NCI-H2196 treated with DMSO at 0.1 percent for 48 hours (cell line): ENCODE measurements around the gene MOB2.

Experiments
- DNase-seq: peaks from one replicate; lab custom pipeline; 2025; ENCODE audit not compliant: unreplicated experiment; lab: John Stamatoyannopoulos, UW

Gene MOB2

DNA sequence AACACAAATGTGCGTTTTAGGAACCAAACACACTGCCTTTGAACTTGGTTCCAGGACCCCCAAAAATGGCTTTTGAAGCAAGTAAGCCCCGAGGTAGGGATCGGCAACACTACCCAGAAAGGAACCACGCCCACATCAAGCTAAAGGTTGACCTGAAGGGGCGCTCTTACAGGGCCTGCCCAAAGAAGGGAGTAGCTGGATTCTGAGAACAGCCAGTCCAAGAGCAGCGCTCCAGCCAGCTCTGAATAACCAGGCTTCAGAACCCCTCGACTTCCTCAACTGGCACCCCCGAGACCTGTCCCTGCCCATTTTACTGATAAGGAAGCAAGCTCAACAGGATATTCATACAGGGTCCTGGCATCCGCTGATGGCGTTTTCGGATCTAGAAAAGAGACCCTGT is 18.9 kb upstream of the MOB2 start:
- no peak for DNase-seq

DNA sequence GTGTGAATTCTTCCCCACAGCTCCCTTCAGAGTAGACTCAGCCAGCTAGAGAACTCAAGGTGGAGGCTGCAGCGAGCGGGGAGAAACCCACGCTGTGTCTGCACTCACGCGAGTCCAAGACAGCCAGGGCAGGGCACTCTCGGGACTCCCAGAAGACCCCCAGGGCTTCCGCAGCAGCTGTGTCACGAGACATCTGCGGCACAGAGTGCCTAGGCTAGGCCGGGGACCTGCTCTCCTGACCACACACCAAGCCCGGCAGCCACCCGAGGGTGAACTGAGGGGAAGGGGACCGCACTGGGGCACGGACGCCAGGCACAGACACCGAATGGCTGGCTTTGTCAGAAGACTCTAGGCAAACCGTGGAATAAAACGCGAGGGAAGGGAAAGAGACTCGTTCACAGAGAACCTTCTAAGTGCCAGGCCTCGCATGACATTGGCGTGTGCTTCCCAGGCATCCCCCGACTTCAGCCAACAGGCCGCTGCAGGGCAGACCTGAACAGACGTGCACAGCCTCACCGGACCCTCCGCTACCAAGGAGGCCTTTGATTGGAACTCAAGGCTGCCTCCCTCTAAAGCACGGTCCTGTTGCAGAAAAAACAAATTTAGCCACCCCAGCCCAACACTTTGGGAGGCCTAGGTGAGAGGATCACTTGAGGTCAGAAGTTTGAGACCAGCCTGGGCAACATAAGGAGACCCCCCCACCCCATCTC is 18.2 kb upstream of the MOB2 start:
- no peak for DNase-seq

DNA sequence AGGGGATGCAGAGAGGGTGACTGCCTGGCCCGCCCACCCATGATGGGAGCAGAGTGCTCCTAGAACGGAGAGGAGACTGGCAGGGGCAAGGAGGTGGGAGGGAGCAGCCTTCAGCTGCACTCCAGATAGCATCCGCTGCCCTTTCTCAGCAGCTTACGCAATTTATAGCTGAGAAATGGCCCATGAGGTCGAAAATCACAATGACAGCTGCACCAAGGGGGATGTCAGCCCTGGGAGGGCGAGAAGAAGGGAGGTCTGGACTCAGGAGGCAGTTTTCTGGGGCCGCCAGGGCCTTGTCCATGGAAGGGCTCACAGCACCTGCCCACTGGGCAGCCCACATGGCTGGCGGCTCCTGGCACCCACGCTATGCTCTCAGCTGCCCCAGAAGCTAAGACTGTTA is 17.6 kb upstream of the MOB2 start:
- DNase-seq = no peak

DNA sequence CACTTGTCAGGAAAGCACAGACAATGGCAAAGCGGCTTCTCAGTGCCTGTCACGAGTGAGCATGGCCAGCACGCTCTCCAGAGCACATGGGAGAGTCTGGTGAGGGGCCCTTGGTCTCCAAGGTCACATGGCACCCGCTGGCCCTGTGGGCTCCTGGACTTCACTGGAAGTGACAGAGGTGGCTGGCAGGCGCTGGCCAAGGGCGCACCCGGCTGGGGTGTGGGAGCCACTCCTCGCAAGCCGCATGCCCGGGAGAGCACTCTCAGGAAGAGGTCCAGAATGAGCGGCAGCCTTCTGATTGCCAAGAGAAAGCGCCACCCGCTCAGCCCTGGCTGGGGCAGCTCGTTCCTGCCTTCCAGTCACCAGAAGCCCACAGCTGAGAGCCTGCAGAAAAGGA is 17.1 kb upstream of the MOB2 start:
- DNase-seq = no peak

DNA sequence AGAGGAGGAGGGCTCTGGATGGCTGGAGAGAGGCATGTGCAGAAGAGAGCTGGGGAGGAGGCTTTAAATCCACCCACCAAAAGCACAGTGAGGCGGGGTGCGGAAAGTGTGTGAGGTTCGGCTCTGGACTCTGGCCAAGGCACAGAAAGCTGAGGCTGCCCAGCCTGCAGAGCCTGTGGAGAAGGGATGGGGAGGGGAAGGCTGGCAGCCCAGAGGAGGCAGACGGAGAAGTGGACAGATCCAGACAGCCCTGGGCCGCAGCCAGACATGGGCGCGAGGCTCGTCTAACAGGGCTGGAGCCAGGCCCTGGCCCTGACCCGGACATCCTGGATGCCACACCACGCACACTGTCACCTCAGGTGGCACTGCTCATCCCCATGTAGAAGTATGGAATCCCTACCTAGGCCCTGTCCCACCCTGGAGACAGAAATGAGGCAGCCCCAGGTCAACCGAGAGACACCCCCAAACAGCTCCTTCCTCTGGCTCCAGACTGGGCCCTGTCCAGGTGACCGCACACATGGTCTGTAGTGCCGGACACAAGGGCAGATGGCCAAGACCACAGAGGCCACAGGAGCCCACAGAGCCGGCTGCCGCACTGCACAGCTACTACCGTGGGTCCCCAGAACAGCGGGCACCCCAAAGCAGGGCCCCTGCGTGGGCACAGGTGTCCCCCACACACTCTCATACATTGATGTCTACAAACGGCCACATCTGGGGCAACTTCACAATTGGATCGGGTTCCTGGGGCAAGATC is 16.6 kb upstream of the MOB2 start:
- DNase-seq = peak; percentile 11

DNA sequence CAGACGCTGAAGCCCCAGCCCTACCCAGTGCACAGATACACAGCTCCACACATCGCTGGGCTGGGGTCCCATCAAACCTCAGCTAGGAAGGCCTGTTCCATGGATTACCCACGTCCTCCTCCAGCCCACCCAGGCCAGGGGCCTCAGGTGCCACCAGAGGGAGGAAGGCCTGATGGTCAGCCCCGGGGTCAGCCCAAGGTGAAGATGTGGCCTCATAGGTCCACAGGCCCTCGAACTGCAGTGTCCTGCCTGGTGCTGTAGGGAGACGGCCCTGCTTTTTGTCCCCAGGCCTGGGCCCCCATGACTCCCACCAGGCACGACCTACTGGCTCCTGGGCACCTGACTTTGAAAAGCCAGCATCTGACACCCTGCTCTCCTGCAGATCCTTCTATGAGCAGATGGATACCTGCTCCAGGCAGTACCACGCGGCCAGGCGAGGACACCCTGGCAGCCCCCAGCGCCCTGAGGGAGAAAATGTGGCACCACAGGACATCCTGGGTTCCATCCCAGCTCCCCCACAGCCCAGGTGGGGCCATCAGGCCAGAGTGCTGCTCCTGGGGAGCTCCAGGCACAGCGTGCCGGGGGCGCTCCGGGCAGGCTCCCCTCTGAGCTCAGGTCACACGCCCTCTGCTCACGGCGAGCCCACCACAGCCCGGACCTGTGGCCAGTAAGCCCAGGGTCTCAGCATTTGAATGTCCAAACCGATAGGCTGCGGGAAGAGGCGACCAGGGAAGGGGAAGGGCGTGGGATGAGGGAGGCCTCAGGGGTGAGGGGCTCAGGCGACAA is 15.8 kb upstream of the MOB2 start:
- DNase-seq = no peak

DNA sequence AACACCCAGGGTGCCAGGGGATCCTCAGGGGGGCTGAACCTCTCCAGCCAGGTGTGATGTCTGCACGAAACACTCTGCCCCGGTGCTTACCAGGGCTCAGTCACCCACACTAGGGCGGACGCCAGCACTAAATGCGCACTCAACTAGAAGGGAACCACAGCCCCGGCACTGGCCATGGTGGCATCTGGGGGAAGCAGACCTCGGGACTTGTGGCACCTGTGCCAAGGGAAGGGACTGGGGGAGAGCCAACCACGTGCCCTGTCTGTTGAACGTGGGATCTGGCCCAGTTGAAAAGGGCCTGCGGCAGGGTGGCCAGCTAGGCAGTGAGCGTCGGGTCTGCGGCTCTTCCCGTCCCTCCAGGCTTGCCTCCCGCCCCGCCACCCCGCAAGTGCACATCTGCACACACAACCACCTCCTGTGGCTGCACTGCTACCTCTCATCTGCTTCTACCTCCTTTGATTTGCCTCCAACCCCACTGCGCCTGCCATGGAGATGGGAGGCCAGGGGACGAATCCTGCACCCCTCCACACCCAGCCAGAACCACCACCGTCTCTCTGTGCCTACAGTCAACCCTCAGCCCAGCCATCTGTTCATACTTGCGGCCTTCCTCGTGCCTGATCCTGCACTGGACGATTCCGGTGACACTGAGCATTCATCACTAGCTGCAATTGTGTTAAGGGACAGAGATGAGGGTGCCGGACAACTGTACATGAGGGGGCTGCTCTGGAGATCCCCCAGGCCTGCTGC is 15.0 kb upstream of the MOB2 start:
- DNase-seq = no peak

DNA sequence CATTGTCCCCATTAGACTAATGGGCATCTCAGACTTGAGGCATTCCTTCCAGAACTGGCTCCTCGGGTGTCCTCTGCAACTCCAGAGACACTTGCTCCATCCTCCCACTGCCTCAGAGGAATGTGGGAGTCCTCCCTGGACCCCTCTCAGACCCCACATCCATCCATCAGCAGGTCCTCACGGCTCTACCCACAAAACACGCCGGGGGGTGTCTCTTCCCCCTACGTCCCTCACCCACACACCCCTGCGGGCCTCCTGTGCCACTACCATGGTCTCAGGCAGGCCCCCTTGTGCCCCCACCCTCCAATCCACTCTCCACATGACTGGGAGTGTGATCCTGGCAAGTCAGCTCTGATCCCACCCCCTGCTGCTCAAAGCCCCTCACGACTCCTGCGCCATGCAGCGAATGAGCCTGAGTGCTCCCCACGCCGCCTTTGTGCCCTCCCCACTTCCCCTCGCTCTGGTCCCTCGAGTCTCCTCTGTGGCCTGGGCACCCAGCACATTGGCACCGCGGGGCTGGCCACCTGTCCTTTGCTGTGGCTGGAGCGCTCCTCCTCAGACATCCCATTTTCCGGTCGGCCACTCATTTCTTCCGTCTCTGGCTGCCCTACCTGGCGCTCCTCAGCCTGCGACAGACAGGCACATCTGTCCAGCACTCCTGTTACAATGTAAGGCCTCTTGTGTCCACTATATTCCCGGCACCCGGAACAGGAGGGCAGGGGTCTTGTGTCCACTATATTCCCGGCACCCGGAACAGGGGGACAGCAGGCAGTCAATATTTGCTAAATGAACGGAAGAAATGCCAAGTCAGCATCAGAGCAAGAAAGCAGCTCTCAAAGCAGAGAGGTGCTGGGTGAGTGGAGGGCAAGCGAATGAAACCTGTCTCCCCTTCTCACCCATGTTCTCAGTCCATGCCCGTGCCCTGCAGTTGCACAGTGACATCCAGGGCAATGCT is 14.2 kb upstream of the MOB2 start:
- DNase-seq = no peak

DNA sequence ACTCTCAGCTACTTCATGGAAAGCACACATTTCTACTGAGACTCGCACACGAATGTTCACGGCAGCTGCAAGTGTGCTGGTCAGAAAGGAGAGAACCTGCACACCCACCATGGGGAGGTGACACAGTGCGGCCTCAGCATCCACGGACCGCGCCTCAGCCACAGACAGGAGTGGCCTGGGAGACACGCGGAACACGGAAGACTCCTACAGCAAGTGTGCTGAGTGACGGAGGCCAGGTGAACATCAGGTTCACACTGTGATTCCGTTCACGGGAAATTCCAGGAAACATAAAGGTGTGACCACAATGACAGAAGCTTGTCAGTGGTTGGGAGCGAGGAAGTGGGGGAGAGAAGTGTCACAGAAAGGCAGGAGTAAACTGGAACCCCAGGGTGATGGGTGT is 13.3 kb upstream of the MOB2 start:
- no peak for DNase-seq

DNA sequence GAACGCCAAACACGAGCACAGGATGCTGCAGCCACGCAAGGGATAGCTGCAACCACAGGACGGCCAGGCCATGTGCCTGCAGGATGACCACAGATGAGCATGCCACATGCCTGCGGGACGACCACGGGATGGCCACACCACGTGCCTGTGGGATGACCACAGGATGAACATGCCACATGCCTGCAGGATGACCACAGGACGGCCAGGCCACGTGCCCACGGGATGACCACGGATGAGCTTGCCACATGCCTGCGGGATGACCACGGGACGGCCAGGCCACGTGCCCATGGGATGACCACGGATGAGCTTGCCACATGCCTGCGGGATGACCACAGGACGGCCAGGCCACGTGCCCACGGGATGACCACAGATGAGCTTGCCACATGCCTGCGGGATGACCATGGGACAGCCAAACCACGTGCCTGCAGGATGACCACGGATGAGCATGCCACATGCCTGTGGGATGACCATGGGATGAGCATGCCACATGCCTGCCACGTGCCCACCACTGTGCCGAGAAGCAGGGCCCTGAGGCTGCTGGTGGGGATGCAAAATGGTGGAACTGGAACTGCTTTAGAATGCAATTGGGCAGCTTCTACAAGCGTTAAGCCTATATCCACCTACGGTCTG is 12.8 kb upstream of the MOB2 start:
- no peak for DNase-seq

DNA sequence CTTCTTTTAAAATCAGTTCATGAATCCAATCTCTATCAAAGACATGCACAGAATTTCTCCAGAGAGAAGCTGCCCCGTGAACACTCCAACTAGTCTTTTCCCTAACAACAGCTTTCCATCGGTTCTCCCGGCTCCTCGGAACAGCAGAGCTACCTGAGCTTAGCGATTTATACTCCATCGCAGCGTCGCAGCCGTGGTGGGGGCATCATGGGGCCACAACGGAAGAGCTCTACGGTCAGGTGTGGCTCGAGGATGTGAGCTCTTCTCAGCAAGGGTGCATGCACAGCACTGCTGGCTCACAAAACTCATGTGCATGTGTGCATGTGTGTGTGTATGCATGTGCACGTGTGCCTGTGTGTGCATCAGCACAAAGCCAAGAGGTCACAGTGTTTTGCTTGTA is 11.7 kb upstream of the MOB2 start:
- no peak for DNase-seq

DNA sequence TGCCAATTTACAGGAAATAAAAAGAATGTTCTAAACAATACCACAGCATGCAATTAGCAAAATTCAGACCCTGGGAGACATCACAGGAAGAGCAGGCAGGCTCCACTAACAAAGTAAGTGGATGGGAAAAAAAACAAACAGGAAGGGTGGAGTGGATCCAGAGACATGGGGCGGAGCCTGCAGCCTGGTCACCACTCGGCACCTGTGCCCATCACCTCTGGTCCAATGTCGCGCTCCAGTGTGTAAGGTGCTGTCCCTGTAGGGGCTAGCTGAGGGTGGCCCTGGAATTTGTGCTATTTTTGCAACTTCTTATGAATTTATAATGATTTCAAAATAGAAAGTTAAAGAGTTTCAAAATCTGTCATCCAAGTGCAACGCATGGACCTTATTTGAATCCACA is 11.0 kb upstream of the MOB2 start:
- DNase-seq = no peak

DNA sequence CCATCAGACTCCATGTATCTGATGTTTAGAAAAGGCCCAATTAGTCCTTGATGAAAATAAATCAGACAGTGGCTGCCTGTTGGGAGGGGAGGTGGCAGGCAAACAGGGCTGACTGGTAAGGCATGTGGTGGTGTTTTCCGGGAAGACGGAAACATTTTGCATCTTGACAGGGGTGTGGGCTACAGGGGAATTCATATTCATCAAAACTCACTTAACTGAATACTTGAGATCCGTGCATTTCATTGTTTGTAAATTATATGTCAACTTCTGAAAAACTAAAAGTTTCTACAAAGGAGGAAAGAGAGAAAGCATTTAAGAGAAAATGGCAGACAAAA is 10.1 kb upstream of the MOB2 start:
- DNase-seq = no peak

DNA sequence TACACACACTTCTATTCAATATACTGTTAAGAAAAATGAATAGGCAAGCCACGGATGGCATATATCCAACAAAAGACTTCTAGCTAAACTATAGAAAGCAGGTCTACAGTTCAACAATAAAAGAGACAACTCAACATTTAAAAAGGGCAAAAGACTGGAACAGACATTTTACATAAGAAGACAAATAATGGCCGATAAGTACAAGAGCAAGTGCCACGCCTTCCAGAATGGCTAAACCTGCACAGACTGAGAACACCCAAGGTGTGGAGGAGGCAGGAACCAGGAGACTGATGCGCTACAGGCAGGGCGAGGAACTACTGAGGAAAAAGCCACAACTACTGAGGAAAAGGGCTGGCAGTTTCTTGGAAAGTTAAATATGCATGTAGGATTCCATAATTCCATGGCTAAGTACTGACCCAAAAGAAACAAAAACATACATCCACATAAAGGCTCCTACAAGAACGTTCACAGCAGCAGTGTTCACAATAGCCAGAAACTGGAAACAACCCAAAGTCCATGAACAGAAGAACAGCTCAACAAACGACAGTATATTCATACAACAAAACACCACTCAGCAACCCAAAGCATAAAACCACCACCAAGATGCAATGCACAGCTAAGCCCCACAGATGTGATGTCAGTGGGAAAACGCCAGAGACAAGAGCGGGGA is 9.6 kb upstream of the MOB2 start:
- no peak for DNase-seq

DNA sequence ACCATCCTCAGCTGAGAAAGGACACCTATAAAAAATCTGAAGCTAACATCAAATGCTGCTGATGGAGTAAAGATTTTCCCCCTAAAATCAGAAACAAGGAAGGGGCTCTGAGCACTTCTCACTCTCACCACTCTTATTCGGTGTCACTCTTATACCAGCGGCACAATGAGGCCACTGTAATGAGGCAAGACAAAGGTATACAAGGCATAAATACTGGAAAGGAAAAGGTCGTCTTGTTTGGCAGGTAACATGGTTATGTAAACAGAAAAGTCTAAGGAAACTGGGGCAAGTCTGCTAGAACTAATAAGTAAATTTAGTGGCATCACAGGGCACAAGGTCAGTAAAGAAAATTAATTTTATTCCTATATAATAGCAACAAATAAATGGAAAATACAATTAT is 8.1 kb upstream of the MOB2 start:
- DNase-seq = no peak

DNA sequence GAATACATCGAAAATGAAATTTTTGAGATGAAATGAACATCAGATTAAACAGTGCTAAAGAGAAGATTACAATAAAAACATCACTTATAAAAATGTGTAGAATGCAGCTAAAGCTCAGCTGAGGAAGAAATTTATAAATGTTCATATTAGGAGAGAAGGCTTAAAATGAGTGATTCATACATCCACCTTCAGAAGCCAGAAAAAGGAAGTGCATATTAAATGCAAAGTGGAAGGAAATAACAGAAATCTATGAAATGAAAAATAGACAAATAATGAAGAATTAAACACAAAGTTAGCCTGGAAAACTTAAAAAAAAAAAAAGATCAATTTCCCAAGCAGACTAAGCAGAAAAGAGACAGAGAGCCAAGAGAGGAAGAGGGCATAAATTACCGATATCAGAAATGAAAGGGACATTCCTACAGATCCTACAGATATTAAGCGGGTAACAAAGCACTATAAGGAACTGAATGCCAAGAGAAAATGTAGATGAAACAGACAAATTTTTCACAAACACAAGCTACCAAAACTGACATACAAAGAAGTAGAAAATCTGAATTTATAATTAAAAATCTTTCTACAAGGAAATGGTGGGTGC is 7.2 kb upstream of the MOB2 start:
- no peak for DNase-seq

DNA sequence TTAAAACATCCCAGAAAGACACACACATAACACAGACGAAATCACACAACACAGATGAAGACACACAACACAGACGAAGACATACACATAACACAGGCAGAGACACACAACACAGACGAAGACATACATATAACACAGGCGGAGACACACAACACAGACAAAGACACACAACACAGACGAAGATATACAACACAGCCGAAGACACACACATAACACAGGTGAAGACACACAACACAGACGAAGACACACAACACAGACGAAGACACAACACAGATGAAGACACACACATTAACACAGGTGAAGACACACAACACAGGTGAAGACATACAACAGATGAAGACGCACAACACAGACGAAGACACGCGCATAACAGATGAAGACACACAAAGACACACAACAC is 4.8 kb upstream of the MOB2 start:
- DNase-seq = no peak

DNA sequence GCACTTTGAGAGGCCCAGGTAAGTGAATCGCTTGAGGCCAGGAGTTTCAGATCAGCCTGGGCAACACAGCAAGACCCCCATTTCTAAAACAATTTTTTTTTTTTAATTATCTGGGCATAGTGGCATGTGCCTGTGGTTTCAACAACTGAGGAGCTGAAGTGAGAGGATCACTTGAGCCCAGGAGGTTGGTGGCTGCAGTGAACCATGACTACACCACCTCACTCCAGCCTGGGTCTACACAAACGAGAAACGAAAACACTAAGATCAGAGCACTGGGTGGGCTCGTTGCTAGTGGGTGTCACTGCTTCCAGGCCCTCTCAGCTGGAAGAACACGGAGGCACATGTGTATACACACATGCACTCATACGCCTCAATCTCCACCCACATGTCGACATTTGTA is 4.1 kb upstream of the MOB2 start:
- DNase-seq = no peak

DNA sequence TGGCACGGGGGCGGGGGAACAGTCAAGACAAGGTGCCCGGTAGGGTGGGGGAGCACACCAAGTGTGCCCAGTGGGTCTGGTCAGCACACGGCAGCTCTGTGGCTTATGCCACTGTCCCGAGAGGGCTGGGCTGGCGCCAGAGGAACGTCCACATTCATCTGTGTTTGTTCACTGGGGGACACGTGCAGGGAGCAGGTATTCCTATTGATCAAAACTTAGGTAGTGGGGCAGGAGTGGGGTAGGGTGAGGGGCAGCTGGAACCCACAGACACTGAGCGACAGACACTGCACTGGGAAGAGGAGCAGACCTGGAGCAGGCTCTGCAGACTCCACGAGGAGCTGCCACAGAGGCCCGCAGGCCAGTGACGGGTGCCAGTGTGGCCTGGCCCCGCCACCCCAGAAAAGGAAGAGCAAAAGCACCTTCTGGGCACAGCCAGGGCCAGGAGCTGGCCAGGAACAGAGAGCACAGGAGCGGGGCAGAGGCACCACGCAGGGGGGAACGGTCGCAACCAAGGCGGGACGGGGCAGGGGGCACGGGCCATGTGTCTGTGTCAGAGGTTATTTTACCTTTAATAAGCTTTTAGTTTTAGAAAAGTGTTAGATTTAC is 2.1 kb upstream of the MOB2 start:
- DNase-seq = no peak
